Panc1 (cell line): ENCODE results near the gene UGT1A1. TPM values are rescaled to one million over a fixed set of nuclear protein-coding genes. Genes with fewer than 3 reads are reported as not detected.
A peak's percentile ranks its signal among the peaks of the same experiment; 100 is the strongest.

Experiments used
- ATAC-seq: fragments of 200-7000 bp; cut with Tn5 transposase; 2 replicates; pipeline ENCODE4 v1.9.1; 2020; ENCODE audit warnings: mild to moderate bottlenecking, moderate library complexity
- BruUV-seq: library from RNA; stranded (reverse); fragments of 400-500 nt; replicated peaks from 2 replicates; lab custom pipeline; 2021; lab: Mats Ljungman, UMichigan
- CTCF ChIA-PET: fragments of 300-600 bp; sonication (Branson Sonifier 250); formaldehyde crosslinking; loops from one replicate; lab custom pipeline; 2022; ENCODE audit warnings: antibody characterized with exemption; lab: Charles Lee
- POLR2A ChIA-PET: fragments of 300-600 bp; sonication (Branson Sonifier 250); formaldehyde crosslinking; loops from one replicate; lab custom pipeline; 2022; ENCODE audit warnings: antibody characterized with exemption; lab: Charles Lee
- DNase-seq: peaks from one replicate; pipeline ENCODE4 v3.0.0-alpha.2; 2010; ENCODE audit warnings: low read depth, low spot score
- H3K27ac ChIP-seq: 2 replicates; pipeline ENCODE4 v1.5.1; 2011; ENCODE audit warnings: mild to moderate bottlenecking, low read length, inconsistent platforms
- H3K27me3 ChIP-seq: fragments of 200-500 bp; sonication (Bioruptor generic); 2 replicates; pipeline ENCODE4 v1.6.0; 2014; ENCODE audit warnings: low read length, inconsistent platforms; ENCODE audit not compliant: control insufficient read depth, insufficient read depth
- H3K36me3 ChIP-seq: fragments of 200-500 bp; sonication (Bioruptor generic); 2 replicates; pipeline ENCODE4 v1.5.1; 2014; ENCODE audit warnings: inconsistent platforms, mild to moderate bottlenecking, low read length, moderate library complexity; ENCODE audit not compliant: control insufficient read depth, insufficient read depth
- H3K4me1 ChIP-seq: 2 replicates; pipeline ENCODE4 v1.5.1; 2011; ENCODE audit warnings: inconsistent platforms, mild to moderate bottlenecking, low read length, moderate library complexity; ENCODE audit not compliant: control insufficient read depth, insufficient read depth
- H3K4me3 ChIP-seq, 2 experiments: 2 replicates each; pipeline ENCODE4 v1.5.1; 2011 to 2012; ENCODE audit warnings: low read depth in 2 of 2, low read length in 2 of 2, mild to moderate bottlenecking in 2 of 2, inconsistent platforms in 1 of 2, moderate library complexity in 1 of 2
- H3K9me3 ChIP-seq: fragments of 200-500 bp; sonication (Bioruptor generic); 2 replicates; pipeline ENCODE4 v1.5.1; 2014; ENCODE audit warnings: low read depth, mild to moderate bottlenecking, inconsistent platforms, low read length, moderate library complexity; ENCODE audit not compliant: control insufficient read depth, insufficient read depth
- POLR2AphosphoS5 ChIP-seq: IDR thresholded peaks from 2 replicates; pipeline ENCODE4 v1.6.1; 2012; ENCODE audit warnings: mild to moderate bottlenecking, low read depth, low read length, moderate library complexity
- SIN3A ChIP-seq: IDR thresholded peaks from 2 replicates; pipeline ENCODE4 v1.6.1; 2012; ENCODE audit warnings: low read depth, mild to moderate bottlenecking, low read length, moderate library complexity, borderline replicate concordance; ENCODE audit not compliant: insufficient read depth
- TCF7L2 ChIP-seq: IDR thresholded peaks from 2 replicates; pipeline ENCODE4 v1.6.1; 2011; ENCODE audit warnings: mild to moderate bottlenecking, low read depth, low read length, inconsistent platforms
- in situ Hi-C: cut with HindIII; loops from 2 replicates; pipeline ENCODE4 v1.10.0; 2016; ENCODE audit warnings: low sequenced_read_pairs, low pct_unique_long_range_greater_than_20kb
- intact Hi-C: fragments of 100-400 bp; cut with micrococcal nuclease; formaldehyde crosslinking; loops from one replicate; pipeline ENCODE4 v1.10.0; 2022; ENCODE audit not compliant: unreplicated experiment
- total RNA-seq: library from RNA; stranded (reverse); gene quantifications from one replicate; pipeline ENCODE4 v1.2.1, GENCODE V29; 2021; ENCODE audit not compliant: unreplicated experiment
- TF ChIP-seq, protein P1 (sequence below): fragments of 450-650 bp; IDR thresholded peaks from 2 replicates; pipeline ENCODE4 v1.5.1; 2017; ENCODE audit warnings: mild to moderate bottlenecking
- TF ChIP-seq, protein P2 (sequence below), 2 experiments: IDR thresholded peaks; 2 replicates each; pipeline ENCODE4 v1.6.1; 2011 to 2012; ENCODE audit warnings: low read depth in 2 of 2, control low read depth in 1 of 2, low read length in 1 of 2, mild to moderate bottlenecking in 1 of 2, moderate library complexity in 1 of 2; ENCODE audit not compliant: insufficient read depth in 1 of 2

Gene UGT1A1
- total RNA-seq, 1 experiment from 2014 or later, result not detected

DNA sequence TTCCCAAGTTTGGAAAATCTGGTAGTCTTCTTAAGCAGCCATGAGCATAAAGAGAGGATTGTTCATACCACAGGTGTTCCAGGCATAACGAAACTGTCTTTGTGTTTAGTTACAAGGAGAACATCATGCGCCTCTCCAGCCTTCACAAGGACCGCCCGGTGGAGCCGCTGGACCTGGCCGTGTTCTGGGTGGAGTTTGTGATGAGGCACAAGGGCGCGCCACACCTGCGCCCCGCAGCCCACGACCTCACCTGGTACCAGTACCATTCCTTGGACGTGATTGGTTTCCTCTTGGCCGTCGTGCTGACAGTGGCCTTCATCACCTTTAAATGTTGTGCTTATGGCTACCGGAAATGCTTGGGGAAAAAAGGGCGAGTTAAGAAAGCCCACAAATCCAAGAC, 12.1 kb downstream of the UGT1A1 start:
- BruUV-seq, result no TSS peak
- TF ChIP-seq, protein P1, sequence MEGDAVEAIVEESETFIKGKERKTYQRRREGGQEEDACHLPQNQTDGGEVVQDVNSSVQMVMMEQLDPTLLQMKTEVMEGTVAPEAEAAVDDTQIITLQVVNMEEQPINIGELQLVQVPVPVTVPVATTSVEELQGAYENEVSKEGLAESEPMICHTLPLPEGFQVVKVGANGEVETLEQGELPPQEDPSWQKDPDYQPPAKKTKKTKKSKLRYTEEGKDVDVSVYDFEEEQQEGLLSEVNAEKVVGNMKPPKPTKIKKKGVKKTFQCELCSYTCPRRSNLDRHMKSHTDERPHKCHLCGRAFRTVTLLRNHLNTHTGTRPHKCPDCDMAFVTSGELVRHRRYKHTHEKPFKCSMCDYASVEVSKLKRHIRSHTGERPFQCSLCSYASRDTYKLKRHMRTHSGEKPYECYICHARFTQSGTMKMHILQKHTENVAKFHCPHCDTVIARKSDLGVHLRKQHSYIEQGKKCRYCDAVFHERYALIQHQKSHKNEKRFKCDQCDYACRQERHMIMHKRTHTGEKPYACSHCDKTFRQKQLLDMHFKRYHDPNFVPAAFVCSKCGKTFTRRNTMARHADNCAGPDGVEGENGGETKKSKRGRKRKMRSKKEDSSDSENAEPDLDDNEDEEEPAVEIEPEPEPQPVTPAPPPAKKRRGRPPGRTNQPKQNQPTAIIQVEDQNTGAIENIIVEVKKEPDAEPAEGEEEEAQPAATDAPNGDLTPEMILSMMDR, result no peak
- TF ChIP-seq TCF7L2, result no peak
- no peak for TF ChIP-seq SIN3A
- TF ChIP-seq, protein P2, sequence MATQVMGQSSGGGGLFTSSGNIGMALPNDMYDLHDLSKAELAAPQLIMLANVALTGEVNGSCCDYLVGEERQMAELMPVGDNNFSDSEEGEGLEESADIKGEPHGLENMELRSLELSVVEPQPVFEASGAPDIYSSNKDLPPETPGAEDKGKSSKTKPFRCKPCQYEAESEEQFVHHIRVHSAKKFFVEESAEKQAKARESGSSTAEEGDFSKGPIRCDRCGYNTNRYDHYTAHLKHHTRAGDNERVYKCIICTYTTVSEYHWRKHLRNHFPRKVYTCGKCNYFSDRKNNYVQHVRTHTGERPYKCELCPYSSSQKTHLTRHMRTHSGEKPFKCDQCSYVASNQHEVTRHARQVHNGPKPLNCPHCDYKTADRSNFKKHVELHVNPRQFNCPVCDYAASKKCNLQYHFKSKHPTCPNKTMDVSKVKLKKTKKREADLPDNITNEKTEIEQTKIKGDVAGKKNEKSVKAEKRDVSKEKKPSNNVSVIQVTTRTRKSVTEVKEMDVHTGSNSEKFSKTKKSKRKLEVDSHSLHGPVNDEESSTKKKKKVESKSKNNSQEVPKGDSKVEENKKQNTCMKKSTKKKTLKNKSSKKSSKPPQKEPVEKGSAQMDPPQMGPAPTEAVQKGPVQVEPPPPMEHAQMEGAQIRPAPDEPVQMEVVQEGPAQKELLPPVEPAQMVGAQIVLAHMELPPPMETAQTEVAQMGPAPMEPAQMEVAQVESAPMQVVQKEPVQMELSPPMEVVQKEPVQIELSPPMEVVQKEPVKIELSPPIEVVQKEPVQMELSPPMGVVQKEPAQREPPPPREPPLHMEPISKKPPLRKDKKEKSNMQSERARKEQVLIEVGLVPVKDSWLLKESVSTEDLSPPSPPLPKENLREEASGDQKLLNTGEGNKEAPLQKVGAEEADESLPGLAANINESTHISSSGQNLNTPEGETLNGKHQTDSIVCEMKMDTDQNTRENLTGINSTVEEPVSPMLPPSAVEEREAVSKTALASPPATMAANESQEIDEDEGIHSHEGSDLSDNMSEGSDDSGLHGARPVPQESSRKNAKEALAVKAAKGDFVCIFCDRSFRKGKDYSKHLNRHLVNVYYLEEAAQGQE (IDR thresholded peaks at IDR 0.05; ENCODE audit: insufficient read depth in 1 of 2, low read depth in 2 of 2, low read length in 1 of 2), result no peak
- TF ChIP-seq POLR2AphosphoS5, result no peak
- no peak for ATAC-seq

DNA sequence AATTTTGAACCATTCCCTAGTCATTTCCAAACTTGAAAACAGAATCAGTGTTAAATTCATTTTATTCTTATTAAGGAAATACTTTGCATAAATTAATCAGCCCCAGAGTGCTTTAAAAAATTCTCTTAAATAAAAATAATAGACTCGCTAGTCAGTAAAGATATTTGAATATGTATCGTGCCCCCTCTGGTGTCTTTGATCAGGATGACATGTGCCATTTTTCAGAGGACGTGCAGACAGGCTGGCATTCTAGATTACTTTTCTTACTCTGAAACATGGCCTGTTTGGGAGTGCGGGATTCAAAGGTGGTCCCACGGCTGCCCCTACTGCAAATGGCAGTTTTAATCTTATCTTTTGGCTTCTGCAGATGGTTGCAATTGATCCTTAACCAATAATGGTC, 12.5 kb downstream of the UGT1A1 start:
- DNase-seq (no peak), ATAC-seq (peak; percentile 78; the same call in 1 of the 2 replicates)
- Histone ChIP-seq H3K36me3 (no peaks in the 10 kb centered on the region), H3K4me3 (no peak overlapping the region), H3K27me3 (no peaks in the 10 kb centered on the region), H3K4me1 (no peaks in the 10 kb centered on the region), H3K9me3 (no peaks in the 10 kb centered on the region), H3K27ac (no peak overlapping the region)
- no TSS peak for BruUV-seq
- in situ Hi-C loops (no loop called here), intact Hi-C loops (no loop called here)
- CTCF ChIA-PET, result interaction anchor here (0.6 kb wide), 1 partner anchor 12 kb away, joined by 3 read pairs; no protein-coding TSS in a partner anchor
- TF ChIP-seq TCF7L2 (no peak), POLR2AphosphoS5 (no peak), SIN3A (no peak)
- TF ChIP-seq, protein P2 (IDR thresholded peaks at IDR 0.05; ENCODE audit: insufficient read depth in 1 of 2, low read depth in 2 of 2, low read length in 1 of 2), result no peak
- TF ChIP-seq, protein P1, result peak; percentile 54
- POLR2A ChIA-PET, result no interaction called here

More for the DNA sequence above, 12.1 kb downstream of the UGT1A1 start:
- Histone ChIP-seq H3K27me3 (no peaks in the 10 kb centered on the region), H3K4me3 (no peak overlapping the region), H3K4me1 (no peaks in the 10 kb centered on the region), H3K9me3 (no peaks in the 10 kb centered on the region), H3K36me3 (no peaks in the 10 kb centered on the region), H3K27ac (no peak overlapping the region)
- CTCF ChIA-PET, result no interaction called here
- in situ Hi-C loops (no loop called here), intact Hi-C loops (no loop called here)
- no peak for DNase-seq
- POLR2A ChIA-PET, result no interaction called here
